GM21576 (cell line): ENCODE results near the gene PPP4R3A.
"Not testable (repeated sequence)": the region's sequence is repeated elsewhere in the genome, so short reads cannot be mapped to it uniquely, and the experiment has no call there.

Experiments used
- ATAC-seq: cut with Tn5 transposase; IDR thresholded peaks from one replicate; pipeline ENCODE4 v1.9.1; 2021; ENCODE audit warnings: mild to moderate bottlenecking, moderate library complexity; ENCODE audit not compliant: unreplicated experiment

PPP4R3A gene

DNA sequence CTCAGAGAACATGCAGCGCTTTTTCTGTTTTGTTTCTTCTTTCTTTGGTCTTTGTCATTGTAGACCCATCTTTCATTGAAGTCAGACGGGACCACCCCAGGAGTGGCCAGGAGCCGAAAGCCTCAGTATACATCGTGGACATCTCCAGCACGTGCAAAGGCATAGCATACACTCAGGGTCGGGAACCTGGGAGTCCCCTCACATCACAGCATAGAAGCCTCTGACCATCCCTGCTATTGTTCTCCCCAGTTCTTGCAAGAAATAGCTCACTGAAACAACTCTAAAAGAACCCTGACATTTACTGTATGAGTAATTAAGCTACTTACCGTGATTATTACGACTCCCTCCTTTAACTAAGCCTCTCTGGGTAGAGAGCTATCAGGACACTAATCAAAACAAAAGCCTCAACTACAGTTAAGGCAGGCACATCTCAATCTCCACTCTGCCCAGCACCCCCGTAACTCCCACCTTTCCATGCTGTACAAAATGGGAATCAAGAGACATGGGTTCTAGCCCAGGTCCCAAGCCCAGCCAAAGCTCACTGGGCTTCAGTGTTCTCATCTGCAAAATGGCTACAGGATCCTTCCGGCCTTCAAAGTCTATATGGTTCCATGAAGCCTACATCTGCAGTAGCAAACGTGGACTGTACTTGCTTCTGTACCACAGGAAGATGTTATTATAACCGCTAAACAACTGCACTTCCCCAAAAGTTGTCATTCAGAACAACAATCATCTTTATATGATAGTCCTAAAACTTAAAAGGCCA, 99.2 kb downstream of the PPP4R3A start:
- peak; percentile 27 for ATAC-seq

DNA sequence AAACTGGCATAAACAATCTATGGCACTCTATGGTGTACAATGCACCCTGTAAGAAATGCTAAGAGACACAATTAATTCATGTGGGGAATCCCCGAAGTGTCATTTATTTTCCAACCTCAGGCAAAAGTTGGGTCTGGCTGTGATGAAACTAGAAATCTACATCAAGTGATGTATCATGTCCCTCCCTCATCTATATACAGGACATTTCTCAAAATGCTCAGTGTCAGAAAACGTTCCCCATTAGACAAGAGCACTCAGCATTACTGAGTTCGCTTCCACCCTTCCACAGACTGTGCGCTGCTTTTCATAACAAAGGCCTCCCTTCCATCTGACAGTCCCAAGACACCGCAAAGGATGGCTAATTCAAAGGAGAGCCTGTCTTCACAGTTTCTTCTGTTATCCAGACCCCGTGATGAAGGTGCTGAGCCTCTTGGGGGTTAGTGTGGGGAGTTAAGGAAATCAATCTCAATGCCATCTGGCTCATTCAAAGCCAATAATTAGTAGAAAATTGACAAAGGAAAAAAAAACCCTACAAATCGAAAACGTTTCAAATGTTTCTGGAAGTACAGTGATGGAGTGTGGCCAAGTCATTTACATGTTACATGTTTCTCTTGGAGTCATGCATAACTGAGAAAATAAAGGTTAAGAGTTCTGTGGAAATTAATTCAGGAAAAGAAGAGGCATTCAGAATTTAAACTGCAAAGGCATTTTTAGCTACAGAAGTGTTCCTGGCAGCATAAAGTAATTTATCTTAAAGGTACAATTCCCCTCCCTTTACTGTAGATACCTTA, 100.0 kb downstream of the PPP4R3A start:
- ATAC-seq, result no peak

DNA sequence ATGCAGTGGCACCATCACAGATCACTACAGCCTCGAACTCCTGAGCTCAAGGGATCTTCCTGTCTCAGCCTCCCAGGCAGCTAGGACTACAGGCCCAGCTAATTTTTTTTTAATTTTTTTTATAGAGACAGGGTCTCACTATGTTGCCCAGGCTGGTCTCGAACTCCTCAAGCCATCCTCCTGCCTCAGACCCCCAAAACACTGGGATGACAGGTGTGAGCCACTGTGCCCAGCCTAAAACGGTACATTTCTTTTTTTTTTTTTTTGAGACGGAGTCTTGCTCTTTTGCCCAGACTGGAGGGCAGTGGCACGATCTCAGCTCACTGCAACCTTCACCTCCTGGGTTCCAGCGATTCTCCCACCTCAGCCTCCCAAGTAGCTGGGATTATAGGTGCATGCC, 100.9 kb downstream of the PPP4R3A start:
- not testable (repeated sequence) for ATAC-seq
